HG03135 (cell line): Measurements from ENCODE around the gene PAFAH1B1.

ENCODE experiments used
- ATAC-seq: cut with Tn5 transposase; IDR thresholded peaks from one replicate; pipeline ENCODE4 v1.9.1; 2021; ENCODE audit warnings: mild to moderate bottlenecking, moderate library complexity; ENCODE audit not compliant: unreplicated experiment

PAFAH1B1 gene

GRCh38 chr17:2712300-2713043 lies 119.0 kb downstream of the PAFAH1B1 start:
- ATAC-seq: no peak

GRCh38 chr17:2713881-2714280 lies 120.4 kb downstream of the PAFAH1B1 start:
- ATAC-seq: no peak

- ATAC-seq: no peak
Observed at GRCh38 chr17:2716649-2717048, 123.2 kb downstream of the PAFAH1B1 start.

DNA sequence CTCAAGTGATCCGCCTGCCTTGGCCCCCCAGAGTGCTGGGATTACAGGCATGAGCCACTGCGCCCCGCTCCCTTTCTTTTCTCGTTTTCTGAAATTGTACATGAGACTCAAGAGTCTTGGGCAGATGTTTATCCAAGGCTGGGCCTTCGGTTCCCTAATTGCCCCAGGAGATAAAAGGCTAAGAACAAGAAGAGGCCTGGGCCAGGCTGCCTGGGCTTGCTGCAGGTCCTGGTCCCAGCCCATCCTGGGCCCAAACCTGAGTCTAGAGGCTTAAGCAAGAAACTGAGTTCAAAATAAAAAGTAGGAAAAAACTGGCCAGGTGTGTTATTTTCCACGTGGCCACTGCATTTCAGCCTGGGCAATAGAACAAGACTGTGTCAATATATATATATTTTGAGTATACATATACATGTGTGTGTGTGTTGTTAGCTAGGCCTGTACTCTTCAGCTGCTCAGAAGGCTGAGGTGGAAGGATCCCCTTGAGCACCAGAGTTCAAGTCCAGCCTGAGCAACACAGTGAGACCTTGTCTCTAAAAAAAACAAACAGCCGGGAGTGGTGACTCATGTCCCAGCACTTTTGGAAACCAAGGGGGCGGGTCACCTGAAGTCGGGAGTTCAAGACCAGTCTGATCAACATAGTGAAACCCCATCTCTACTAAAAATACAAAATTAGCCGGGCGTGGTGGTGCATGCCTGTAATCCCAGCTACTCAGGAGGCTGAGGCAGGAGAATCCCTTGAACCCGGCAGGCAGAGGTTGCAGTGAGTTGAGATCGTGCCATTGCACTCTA lies 124.9 kb downstream of the PAFAH1B1 start:
- ATAC-seq: no peak

- no peak for ATAC-seq
Observed at GRCh38 chr17:2719861-2720260, 126.4 kb downstream of the PAFAH1B1 start.

DNA sequence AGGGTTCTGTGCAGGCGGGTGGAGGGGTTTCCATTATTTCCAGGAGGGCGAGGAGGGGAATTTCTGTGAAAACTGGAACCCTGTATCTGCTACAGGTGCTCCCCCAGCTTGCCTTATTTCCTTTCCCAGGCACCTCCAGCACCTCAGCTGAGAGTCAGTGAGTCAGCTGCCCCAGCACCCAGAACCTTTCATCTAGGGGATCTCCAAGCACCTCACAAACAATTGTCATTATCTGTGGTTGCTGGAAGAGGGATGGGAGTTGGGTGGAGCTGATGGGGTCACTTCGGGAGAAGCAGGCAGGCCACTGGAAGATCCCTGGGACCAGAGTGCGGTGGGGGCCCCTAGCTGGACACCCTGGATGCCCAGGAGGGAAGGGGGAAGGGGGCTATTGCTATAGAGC lies 128.1 kb downstream of the PAFAH1B1 start:
- no peak for ATAC-seq

DNA sequence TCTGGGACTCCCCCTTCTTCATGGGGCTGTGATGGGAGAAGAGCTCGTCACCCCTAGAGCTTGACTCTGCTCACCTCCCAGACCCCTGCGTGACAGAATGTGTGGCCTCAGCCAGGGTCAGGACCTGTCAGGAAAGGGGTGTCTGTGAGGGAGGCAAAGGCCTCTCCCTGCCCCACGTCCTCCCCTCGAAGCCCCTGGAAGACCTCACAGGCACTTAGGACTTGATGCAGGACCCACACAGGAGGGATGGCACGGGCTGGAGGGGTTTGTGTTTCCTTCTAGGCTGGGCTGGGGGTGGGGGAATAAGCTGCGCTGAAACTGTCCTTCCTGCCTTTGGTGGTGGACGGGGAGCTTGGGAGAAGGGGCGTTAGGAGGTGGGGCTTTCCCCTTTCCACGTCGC lies 129.2 kb downstream of the PAFAH1B1 start:
- no peak for ATAC-seq

DNA sequence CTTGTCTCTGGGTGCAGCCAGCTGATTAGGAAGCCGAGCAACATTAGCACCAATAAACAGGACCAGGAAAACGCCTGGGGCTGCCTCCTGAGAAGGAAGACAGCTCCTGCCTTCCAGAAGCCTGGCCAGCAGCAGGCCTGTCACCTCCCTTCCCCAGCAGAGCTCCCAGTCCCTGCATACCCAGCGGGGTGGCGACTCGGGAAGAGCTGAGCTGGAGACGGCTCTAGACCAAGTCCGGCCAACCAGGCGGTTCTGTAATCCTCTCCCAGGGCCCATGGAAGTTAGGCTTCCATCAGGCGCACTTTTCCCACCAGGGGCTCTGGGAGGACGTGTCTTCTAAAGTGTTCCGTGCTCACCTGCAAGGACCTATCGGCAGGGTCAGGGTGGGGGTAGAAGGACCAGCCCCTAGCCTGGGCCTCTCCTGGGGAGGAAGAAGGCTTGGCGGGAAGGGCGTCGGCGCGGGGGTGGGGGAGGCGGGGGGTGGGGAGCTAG lies 130.1 kb downstream of the PAFAH1B1 start:
- ATAC-seq: no peak

DNA sequence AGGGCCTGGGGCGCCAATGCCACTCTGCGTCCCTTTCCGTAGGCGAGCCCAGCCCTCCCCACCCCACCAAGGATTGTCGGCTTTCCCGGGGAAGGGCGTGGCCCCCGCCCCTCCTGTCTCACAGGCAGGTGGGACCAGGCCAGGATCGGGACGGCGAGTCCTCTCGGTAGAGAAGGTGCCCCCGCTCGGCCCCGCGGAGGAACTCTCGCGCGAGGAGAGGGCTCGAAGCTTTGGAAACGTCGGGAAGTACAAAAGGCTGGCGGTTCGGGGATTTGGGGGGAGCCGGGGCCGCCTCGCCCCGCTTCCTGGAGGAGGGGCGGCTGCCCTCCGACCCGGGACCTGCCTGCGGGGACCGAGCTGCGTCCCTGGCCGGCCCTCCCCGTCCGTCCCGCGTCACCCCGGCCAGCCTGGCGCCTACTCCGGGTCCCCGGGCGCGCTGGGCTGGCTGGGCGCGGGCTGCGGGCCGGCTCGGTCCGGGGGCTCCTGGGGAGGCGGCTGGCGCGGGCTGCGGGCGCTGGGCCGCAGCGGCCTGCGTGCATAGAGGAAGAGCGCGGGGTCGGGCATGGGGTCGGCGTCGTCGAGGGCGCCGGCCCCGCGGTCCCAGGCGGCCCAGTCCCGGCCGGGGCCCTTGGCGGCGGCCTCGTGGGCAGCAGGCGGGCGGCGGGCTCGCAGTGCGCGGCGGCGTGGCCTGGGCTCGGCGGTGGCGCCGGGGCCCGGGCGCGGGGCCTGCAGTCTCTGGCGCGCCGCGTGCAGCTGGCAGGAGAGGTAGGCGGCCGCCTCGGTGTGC lies 130.7 kb downstream of the PAFAH1B1 start:
- ATAC-seq: no peak

- no peak for ATAC-seq
Observed at GRCh38 chr17:2724784-2725164, 131.3 kb downstream of the PAFAH1B1 start.

- ATAC-seq: no peak
Observed at GRCh38 chr17:2730764-2731353, 137.4 kb downstream of the PAFAH1B1 start.

- ATAC-seq: no peak
Observed at GRCh38 chr17:2731807-2732206, 138.4 kb downstream of the PAFAH1B1 start.

DNA sequence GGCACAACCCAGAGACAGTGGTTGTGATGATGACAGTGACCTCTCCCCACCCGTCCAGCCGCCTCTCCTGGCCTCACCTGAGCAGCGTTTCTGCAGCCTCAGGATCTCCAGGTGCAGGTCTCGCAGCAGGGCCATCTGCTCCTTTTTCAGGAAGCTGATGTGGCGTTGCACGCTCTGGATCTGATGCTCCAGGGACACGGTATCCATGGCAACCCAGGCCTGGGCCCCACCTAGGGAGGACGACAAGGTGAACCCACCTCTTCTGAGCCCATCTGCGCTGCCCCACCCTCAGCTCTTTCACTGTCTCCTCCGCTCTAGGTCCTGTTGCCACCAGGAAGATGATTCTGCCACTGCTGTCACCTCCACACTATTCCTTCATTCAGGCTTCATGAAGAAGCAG lies 141.5 kb downstream of the PAFAH1B1 start:
- ATAC-seq: no peak
